ENCODE measurements around the gene GRIN2A. TPM values are rescaled to one million over a fixed set of nuclear protein-coding genes. Genes with fewer than 3 reads are reported as not detected.

GRIN2A gene
- total RNA-seq, 1 donor: 3.4 TPM

DNA sequence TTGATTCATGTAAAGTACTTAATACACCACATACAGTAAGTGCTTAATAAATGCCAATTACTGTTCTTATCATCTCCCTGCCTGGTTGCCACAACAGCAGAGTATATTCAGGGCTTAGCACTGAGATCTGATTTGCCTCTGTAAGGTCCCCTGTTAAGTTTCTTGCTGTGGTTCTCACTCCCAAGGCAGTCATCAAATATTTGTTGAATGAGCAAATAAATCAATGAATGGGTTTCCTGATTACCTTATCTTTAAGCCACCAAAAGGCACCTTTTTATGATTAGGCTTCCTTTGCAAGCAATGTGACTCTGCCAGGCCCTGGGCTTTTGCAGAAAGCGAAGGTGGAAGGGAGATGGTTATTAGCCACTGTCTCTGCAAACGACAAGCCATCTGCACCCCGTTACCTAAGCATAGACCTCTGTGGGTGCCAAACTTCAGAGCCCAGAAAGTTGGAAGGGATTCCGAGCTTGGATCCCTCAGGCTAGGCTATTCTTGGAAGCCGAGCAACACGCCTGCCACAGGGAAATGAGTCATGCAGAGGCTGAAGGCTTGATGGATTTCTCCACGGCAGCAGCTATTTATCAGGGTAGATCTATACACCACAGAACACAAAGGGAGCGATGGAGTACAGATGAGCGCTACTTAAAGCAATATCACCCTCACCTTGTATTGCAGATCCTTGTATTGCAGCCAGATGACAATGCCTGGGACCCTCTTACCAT is 102.0 kb downstream of the GRIN2A start:
- no peak for TF ChIP-seq CTCF (IDR thresholded peaks at IDR 0.05; ENCODE audit: insufficient read depth, low read length)
- H3K4me3 ChIP-seq (ENCODE audit: low read depth, low read length): no peak overlapping the region
- DNase-seq (ENCODE audit: low read depth): peak; percentile 93

GRCh38 chr16:10078541-10078949 is 103.7 kb downstream of the GRIN2A start:
- TF ChIP-seq CTCF (IDR thresholded peaks at IDR 0.05; ENCODE audit: insufficient read depth, low read length): no peak
- no peak for DNase-seq (ENCODE audit: low read depth)
- no peak overlapping the region for H3K4me3 ChIP-seq (ENCODE audit: low read depth, low read length)

DNA sequence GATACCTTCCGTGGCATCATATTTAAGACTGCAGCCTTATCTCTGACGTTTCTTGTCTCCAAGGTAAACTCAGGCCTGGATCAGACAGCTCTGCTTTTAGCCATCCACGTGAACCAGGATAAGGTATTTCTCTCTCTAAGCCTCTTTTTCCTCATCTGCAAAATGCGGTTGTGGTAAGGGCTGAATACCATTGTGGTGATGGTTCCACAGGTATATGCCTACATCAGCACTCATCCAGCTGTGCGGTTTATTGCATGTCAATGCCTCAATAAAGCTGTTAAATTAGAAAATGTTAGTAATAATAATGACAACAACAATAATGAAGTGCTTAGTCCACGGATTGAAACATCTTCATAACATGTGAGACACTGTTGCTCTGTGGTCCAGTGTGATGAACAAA is 104.4 kb downstream of the GRIN2A start:
- no peak for TF ChIP-seq CTCF (IDR thresholded peaks at IDR 0.05; ENCODE audit: insufficient read depth, low read length)
- H3K4me3 ChIP-seq (ENCODE audit: low read depth, low read length): no peak overlapping the region
- no peak for DNase-seq (ENCODE audit: low read depth)

- DNase-seq (ENCODE audit: low read depth): no peak
- no peak for TF ChIP-seq CTCF (IDR thresholded peaks at IDR 0.05; ENCODE audit: insufficient read depth, low read length)
- no peak overlapping the region for H3K4me3 ChIP-seq (ENCODE audit: low read depth, low read length)
Measured at GRCh38 chr16:10076037-10076436, 106.2 kb downstream of the GRIN2A start.

DNA sequence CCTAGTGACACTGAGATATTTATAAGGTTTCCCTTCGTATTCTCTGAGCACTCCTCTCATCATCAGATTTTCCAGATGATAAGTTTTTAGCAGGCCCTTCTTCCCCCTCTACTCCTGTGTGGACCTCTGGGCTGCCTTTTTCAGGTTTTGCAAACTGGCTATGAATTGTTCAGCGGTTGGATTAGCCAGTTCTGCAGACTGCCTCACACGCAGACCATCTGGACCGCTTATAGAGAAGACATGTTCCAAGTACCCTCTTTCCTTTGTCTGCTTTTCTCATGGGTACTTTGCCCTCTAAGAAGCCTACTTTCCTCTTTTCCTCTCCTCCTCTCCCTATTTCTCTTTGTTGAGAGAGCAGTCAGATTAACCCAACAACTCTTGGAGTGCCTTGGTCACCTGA is 111.6 kb downstream of the GRIN2A start:
- no peak for DNase-seq (ENCODE audit: low read depth)
- no peak overlapping the region for H3K4me3 ChIP-seq (ENCODE audit: low read depth, low read length)
- TF ChIP-seq CTCF (IDR thresholded peaks at IDR 0.05; ENCODE audit: insufficient read depth, low read length): no peak

DNA sequence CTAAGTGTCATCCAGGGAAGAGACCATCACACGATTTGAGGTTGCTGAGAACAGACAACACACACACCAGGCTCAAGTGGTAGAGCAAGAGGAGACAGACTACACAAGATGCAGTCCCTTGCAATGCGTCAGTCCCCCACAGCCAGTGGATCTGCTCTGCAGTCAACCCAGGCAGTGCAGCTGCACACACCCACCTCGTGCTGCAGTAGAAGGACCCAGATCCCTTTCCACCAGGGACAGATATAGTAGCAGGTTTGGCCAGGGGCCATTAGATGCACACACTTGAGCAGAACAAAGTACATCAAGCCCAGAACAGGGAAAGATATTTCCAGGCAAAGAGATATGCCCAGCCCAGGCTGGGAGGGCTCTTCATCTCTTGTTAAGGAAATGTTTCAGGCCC is 112.9 kb downstream of the GRIN2A start:
- DNase-seq (ENCODE audit: low read depth): no peak
- no peak for TF ChIP-seq CTCF (IDR thresholded peaks at IDR 0.05; ENCODE audit: insufficient read depth, low read length)

GRCh38 chr16:10067835-10068234 is 114.4 kb downstream of the GRIN2A start:
- no peak overlapping the region for H3K4me3 ChIP-seq (ENCODE audit: low read depth, low read length)
- no peak for TF ChIP-seq CTCF (IDR thresholded peaks at IDR 0.05; ENCODE audit: insufficient read depth, low read length)
- DNase-seq (ENCODE audit: low read depth): no peak

More for the DNA sequence above, 112.9 kb downstream of the GRIN2A start:
- H3K4me3 ChIP-seq (ENCODE audit: low read depth, low read length): no peak overlapping the region
